HEK293 (cell line): Measurements from ENCODE around the gene BRPF1.

Experiments used
- CTCF ChIA-PET: fragments of 350-600 bp; formaldehyde crosslinking; extraction: SDS; loops from one replicate; lab custom pipeline; 2021; ENCODE audit warnings: antibody characterized with exemption; lab: Yijun Ruan, JAX
- POLR2A ChIA-PET: fragments of 300-600 bp; formaldehyde crosslinking; extraction: SDS; loops from one replicate; lab custom pipeline; 2020; ENCODE audit warnings: antibody characterized with exemption, inconsistent platforms; lab: Yijun Ruan, JAX
- H3K27ac ChIP-seq: fragments of 200-500 bp; sonication (Bioruptor generic); 2 replicates; pipeline ENCODE4 v1.5.1; 2014; ENCODE audit warnings: low read depth, low read length, control low read depth, inconsistent platforms; ENCODE audit errors: extremely low read depth
- H3K36me3 ChIP-seq, 2 experiments: fragments of 200-500 bp in 1 of 2; sonication (Bioruptor generic) in 1 of 2; 1 replicate in 1 of 2; 2 replicates in 1 of 2; pipeline ENCODE4 v1.5.1; 2014 to 2017; ENCODE audit warnings: inconsistent platforms in 2 of 2, low read length in 2 of 2; ENCODE audit not compliant: control insufficient read depth in 2 of 2, insufficient read depth in 1 of 2
- H3K4me1 ChIP-seq: fragments of 200-500 bp; sonication (Bioruptor generic); 2 replicates; pipeline ENCODE4 v1.5.1; 2014; ENCODE audit warnings: mild to moderate bottlenecking, low read length, inconsistent platforms; ENCODE audit not compliant: control insufficient read depth, insufficient read depth
- H3K4me3 ChIP-seq: 2 replicates; pipeline ENCODE4 v1.5.1; 2011; ENCODE audit warnings: low read depth, mild to moderate bottlenecking, control low read depth, low read length, moderate library complexity
- H3K9me3 ChIP-seq: fragments of 200-500 bp; sonication (Bioruptor generic); 2 replicates; pipeline ENCODE4 v1.5.1; 2014; ENCODE audit warnings: low read depth, low read length, inconsistent platforms; ENCODE audit not compliant: control insufficient read depth, insufficient read depth
- BCL11B ChIP-seq: fragments of 450-650 bp; formaldehyde crosslinking; IDR thresholded peaks from 2 replicates; pipeline ENCODE4 v1.5.1; 2016; ENCODE audit warnings: low read depth, missing biosample characterization, missing genetic modification characterization
- ZBTB17 ChIP-seq: fragments of 450-650 bp; formaldehyde crosslinking; IDR thresholded peaks from 2 replicates; pipeline ENCODE4 v1.5.1; 2016; ENCODE audit warnings: missing biosample characterization, missing genetic modification characterization
- ZFP41 ChIP-seq: fragments of 450-650 bp; formaldehyde crosslinking; IDR thresholded peaks from 2 replicates; pipeline ENCODE4 v1.5.1; 2016; ENCODE audit warnings: missing biosample characterization, missing genetic modification characterization, borderline replicate concordance
- ZNF133 ChIP-seq: fragments of 450-650 bp; formaldehyde crosslinking; IDR thresholded peaks from 2 replicates; pipeline ENCODE4 v1.5.1; 2016; ENCODE audit warnings: missing biosample characterization, missing genetic modification characterization
- ZNF148 ChIP-seq: fragments of 450-650 bp; formaldehyde crosslinking; IDR thresholded peaks from 2 replicates; pipeline ENCODE4 v1.5.0; 2017; ENCODE audit warnings: missing biosample characterization, missing genetic modification characterization, borderline replicate concordance
- ZNF155 ChIP-seq: fragments of 450-650 bp; formaldehyde crosslinking; IDR thresholded peaks from 2 replicates; pipeline ENCODE4 v1.5.1; 2016; ENCODE audit warnings: missing biosample characterization, missing genetic modification characterization
- ZNF221 ChIP-seq: fragments of 450-650 bp; formaldehyde crosslinking; IDR thresholded peaks from 2 replicates; pipeline ENCODE4 v1.5.1; 2017; ENCODE audit warnings: missing biosample characterization, missing genetic modification characterization, borderline replicate concordance
- ZNF280D ChIP-seq: fragments of 450-650 bp; formaldehyde crosslinking; IDR thresholded peaks from 2 replicates; pipeline ENCODE4 v1.5.1; 2016; ENCODE audit warnings: missing biosample characterization, missing genetic modification characterization
- ZNF292 ChIP-seq: fragments of 450-650 bp; formaldehyde crosslinking; IDR thresholded peaks from 2 replicates; pipeline ENCODE4 v1.5.1; 2016; ENCODE audit warnings: low read depth, missing biosample characterization, missing genetic modification characterization, borderline replicate concordance
- ZNF302 ChIP-seq: fragments of 450-650 bp; formaldehyde crosslinking; IDR thresholded peaks from 2 replicates; pipeline ENCODE4 v1.5.1; 2016; ENCODE audit warnings: missing biosample characterization, missing genetic modification characterization, low read depth
- ZNF37A ChIP-seq: fragments of 450-650 bp; IDR thresholded peaks from 2 replicates; pipeline ENCODE4 v1.5.1; 2018; ENCODE audit warnings: missing biosample characterization, missing genetic modification characterization
- ZNF473 ChIP-seq: fragments of 450-650 bp; formaldehyde crosslinking; IDR thresholded peaks from 2 replicates; pipeline ENCODE4 v1.5.1; 2017; ENCODE audit warnings: missing biosample characterization, missing genetic modification characterization
- ZNF544 ChIP-seq: fragments of 450-650 bp; formaldehyde crosslinking; IDR thresholded peaks from 2 replicates; pipeline ENCODE4 v1.5.0; 2017; ENCODE audit warnings: missing biosample characterization, missing genetic modification characterization
- ZNF585B ChIP-seq: fragments of 450-650 bp; formaldehyde crosslinking; IDR thresholded peaks from 2 replicates; pipeline ENCODE4 v1.5.1; 2016; ENCODE audit warnings: missing biosample characterization, missing genetic modification characterization
- ZNF658 ChIP-seq: fragments of 450-650 bp; formaldehyde crosslinking; IDR thresholded peaks from 2 replicates; pipeline ENCODE4; 2016; ENCODE audit warnings: missing biosample characterization, missing genetic modification characterization
- ZNF704 ChIP-seq: fragments of 450-650 bp; formaldehyde crosslinking; IDR thresholded peaks from 2 replicates; pipeline ENCODE4 v1.5.1; 2016; ENCODE audit warnings: missing biosample characterization, missing genetic modification characterization
- TF ChIP-seq, protein P1 (sequence below): fragments of 450-650 bp; formaldehyde crosslinking; IDR thresholded peaks from 2 replicates; pipeline ENCODE4 v1.5.1; 2016; ENCODE audit warnings: missing biosample characterization, missing genetic modification characterization, borderline replicate concordance

BRPF1 gene

DNA sequence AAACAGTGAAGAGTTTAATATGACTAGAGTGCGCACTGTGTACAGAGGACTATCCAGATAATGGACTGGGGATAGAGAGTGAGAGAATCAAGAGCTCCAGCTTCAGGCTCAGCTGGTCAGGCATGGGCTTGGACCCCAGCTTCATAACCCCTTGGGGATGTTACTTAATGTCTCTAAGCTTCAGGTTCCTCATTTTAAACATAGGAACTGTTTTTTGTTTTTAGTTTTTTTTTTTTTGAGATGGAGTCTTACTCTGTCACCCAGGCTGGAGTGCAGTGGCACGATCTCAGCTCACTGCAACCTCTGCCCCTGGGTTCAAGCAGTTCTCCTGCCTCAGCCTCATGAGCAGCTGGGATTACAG lies 9.9 kb upstream of the BRPF1 start (continued):
- TF ChIP-seq ZNF544 (tag by site-specific recombination) (no peak), ZFP41 (tag by site-specific recombination) (no peak), ZNF280D (tag by site-specific recombination) (no peak), ZNF155 (no peak), ZNF302 (tag by site-specific recombination) (no peak), ZNF658 (no peak), ZNF704 (no peak), ZNF133 (no peak), ZNF221 (tag by site-specific recombination) (no peak)
- TF ChIP-seq, protein P1, sequence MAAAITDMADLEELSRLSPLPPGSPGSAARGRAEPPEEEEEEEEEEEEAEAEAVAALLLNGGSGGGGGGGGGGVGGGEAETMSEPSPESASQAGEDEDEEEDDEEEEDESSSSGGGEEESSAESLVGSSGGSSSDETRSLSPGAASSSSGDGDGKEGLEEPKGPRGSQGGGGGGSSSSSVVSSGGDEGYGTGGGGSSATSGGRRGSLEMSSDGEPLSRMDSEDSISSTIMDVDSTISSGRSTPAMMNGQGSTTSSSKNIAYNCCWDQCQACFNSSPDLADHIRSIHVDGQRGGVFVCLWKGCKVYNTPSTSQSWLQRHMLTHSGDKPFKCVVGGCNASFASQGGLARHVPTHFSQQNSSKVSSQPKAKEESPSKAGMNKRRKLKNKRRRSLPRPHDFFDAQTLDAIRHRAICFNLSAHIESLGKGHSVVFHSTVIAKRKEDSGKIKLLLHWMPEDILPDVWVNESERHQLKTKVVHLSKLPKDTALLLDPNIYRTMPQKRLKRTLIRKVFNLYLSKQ (tag by site-specific recombination), result no peak
- TF ChIP-seq, all 188 proteins: peak for 0

GRCh38 chr3:9725775-9726515 lies 5.6 kb upstream of the BRPF1 start:
- H3K36me3 ChIP-seq, result no peaks in the 10 kb centered on the region
- no peaks in the 10 kb centered on the region for H3K4me1 ChIP-seq
- H3K27ac ChIP-seq, result no peak overlapping the region
- H3K4me3 ChIP-seq, result no peak overlapping the region
- ChIA-PET POLR2A (interaction anchor here (0.5 kb wide), 1 partner anchor 416 kb away, joined by 4 read pairs; the partner anchor contains the start of gene VHL), CTCF (interaction anchor here (0.9 to 1.3 kb wide), 2 partner anchors 10 to 223 kb away, joined by 4 to 5 read pairs; no protein-coding TSS in a partner anchor)
- TF ChIP-seq ZNF585B (no peak), BCL11B (no peak), ZNF37A (tag by site-specific recombination) (no peak), ZNF473 (tag by site-specific recombination) (no peak), ZBTB17 (tag by site-specific recombination) (no peak), ZNF148 (tag by site-specific recombination) (no peak), ZNF292 (tag by site-specific recombination) (no peak)
- no peaks in the 10 kb centered on the region for H3K9me3 ChIP-seq
